ENCODE results near the gene ZC3H12D. TPM values are rescaled to one million over a fixed set of nuclear protein-coding genes. Genes with fewer than 3 reads are reported as not detected.
A peak's percentile ranks its signal among the peaks of the same experiment; 100 is the strongest.

Gene ZC3H12D
- total RNA-seq, 1 donor from 2014 or later = 0.25 TPM

GRCh38 chr6:149414009-149414408, 70.8 kb downstream of the ZC3H12D start:
- Mint-ChIP-seq H3K27me3 (ENCODE audit: low read depth) (no peaks in the 10 kb centered on the region), H3K27ac (ENCODE audit: unreplicated experiment) (no peak overlapping the region), H3K36me3 (ENCODE audit: low read depth) (peaks cover 17% of the 10 kb centered on the region), H3K9me3 (ENCODE audit: low read depth) (peaks cover 6% of the 10 kb centered on the region), H3K4me1 (ENCODE audit: low read depth) (no peaks in the 10 kb centered on the region), H3K4me3 (ENCODE audit: unreplicated experiment) (no peak overlapping the region)
- DNase-seq (ENCODE audit: low spot score) = no peak
- no peak for TF ChIP-seq CTCF (IDR thresholded peaks at IDR 0.05)

- TF ChIP-seq CTCF (IDR thresholded peaks at IDR 0.05) = no peak
- Mint-ChIP-seq H3K27ac (ENCODE audit: unreplicated experiment) (no peak overlapping the region), H3K9me3 (ENCODE audit: low read depth) (no peaks in the 10 kb centered on the region), H3K27me3 (ENCODE audit: low read depth) (no peaks in the 10 kb centered on the region), H3K36me3 (ENCODE audit: low read depth) (peaks cover 22% of the 10 kb centered on the region), H3K4me3 (ENCODE audit: unreplicated experiment) (no peak overlapping the region), H3K4me1 (ENCODE audit: low read depth) (peaks cover 2% of the 10 kb centered on the region)
- no peak for DNase-seq (ENCODE audit: low spot score)
Observed at GRCh38 chr6:149410557-149410956, 74.3 kb downstream of the ZC3H12D start.

- no peak for TF ChIP-seq CTCF (IDR thresholded peaks at IDR 0.05)
- peaks cover 5% of the 10 kb centered on the region for H3K4me1 Mint-ChIP-seq (ENCODE audit: low read depth)
- no peaks in the 10 kb centered on the region for H3K9me3 Mint-ChIP-seq (ENCODE audit: low read depth)
- H3K4me3 Mint-ChIP-seq (ENCODE audit: unreplicated experiment) = no peak overlapping the region
- H3K27ac Mint-ChIP-seq (ENCODE audit: unreplicated experiment) = no peak overlapping the region
- H3K36me3 Mint-ChIP-seq (ENCODE audit: low read depth) = peaks cover 21% of the 10 kb centered on the region
- no peak for DNase-seq (ENCODE audit: low spot score)
- no peaks in the 10 kb centered on the region for H3K27me3 Mint-ChIP-seq (ENCODE audit: low read depth)
Observed at GRCh38 chr6:149409617-149410016, 75.2 kb downstream of the ZC3H12D start.

GRCh38 chr6:149405823-149406765, 78.7 kb downstream of the ZC3H12D start:
- Mint-ChIP-seq H3K4me1 (ENCODE audit: low read depth) (peaks cover 5% of the 10 kb centered on the region), H3K36me3 (ENCODE audit: low read depth) (peaks cover 30% of the 10 kb centered on the region), H3K9me3 (ENCODE audit: low read depth) (no peaks in the 10 kb centered on the region), H3K27ac (ENCODE audit: unreplicated experiment) (peak overlapping the region; percentile 22), H3K4me3 (ENCODE audit: unreplicated experiment) (no peak overlapping the region), H3K27me3 (ENCODE audit: low read depth) (no peaks in the 10 kb centered on the region)
- no peak for DNase-seq (ENCODE audit: low spot score)
- TF ChIP-seq CTCF (IDR thresholded peaks at IDR 0.05) = no peak

DNA sequence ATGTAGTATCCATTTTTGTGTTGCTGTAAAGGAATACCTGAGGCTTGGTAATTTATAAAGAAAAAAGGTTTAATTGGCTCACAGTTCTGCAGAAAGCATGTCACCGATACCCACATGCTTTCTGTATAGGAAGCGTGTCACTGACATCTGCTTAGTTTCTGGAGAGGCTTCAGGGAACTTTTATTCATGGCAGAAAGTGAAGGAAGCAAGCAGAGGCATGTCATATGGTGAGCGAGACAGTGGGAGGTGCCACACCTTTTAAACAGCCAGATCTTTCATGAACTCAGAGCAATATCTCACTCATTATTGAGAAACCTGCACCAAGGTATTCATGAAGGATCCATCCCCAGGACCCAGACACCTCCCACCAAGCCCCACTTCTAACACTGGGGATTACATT, 81.3 kb downstream of the ZC3H12D start:
- no peak overlapping the region for H3K27ac Mint-ChIP-seq (ENCODE audit: unreplicated experiment)
- no peak for DNase-seq (ENCODE audit: low spot score)
- no peak overlapping the region for H3K4me3 Mint-ChIP-seq (ENCODE audit: unreplicated experiment)
- no peaks in the 10 kb centered on the region for H3K9me3 Mint-ChIP-seq (ENCODE audit: low read depth)
- peaks cover 5% of the 10 kb centered on the region for H3K4me1 Mint-ChIP-seq (ENCODE audit: low read depth)
- no peak for TF ChIP-seq CTCF (IDR thresholded peaks at IDR 0.05)
- H3K36me3 Mint-ChIP-seq (ENCODE audit: low read depth) = peaks cover 34% of the 10 kb centered on the region
- no peaks in the 10 kb centered on the region for H3K27me3 Mint-ChIP-seq (ENCODE audit: low read depth)

Measured in chondrocyte (in vitro differentiated cells).